GM21381 (cell line): ENCODE measurements around the gene CENPN.

Experiments
- ATAC-seq: cut with Tn5 transposase; IDR thresholded peaks from one replicate; pipeline ENCODE4 v1.9.1; 2021; ENCODE audit warnings: mild to moderate bottlenecking, moderate library complexity; ENCODE audit not compliant: unreplicated experiment

Gene CENPN

GRCh38 chr16:81026429-81026828 lies 19.4 kb downstream of the CENPN start:
- no peak for ATAC-seq

GRCh38 chr16:81029930-81030604 lies 23.1 kb downstream of the CENPN start:
- ATAC-seq = no peak

- peak; percentile 89 for ATAC-seq
Observed at GRCh38 chr16:81035398-81035974, 28.5 kb downstream of the CENPN start, which contains the start of gene ATMIN. Gene ATMIN, plus strand, starts transcription at chr16:81035842. Its CDS starts 29 bp downstream, at chr16:81035871.

- peak; percentile 60 for ATAC-seq
Observed at GRCh38 chr16:81035975-81036750, 29.1 kb downstream of the CENPN start.

GRCh38 chr16:81036751-81037350 lies 29.8 kb downstream of the CENPN start:
- no peak for ATAC-seq

- ATAC-seq = no peak
Observed at GRCh38 chr16:81040131-81040530, 33.1 kb downstream of the CENPN start.

GRCh38 chr16:81040842-81041241 lies 33.8 kb downstream of the CENPN start:
- no peak for ATAC-seq

GRCh38 chr16:81041696-81042095 lies 34.7 kb downstream of the CENPN start:
- no peak for ATAC-seq

- ATAC-seq = no peak
Observed at GRCh38 chr16:81042821-81043220, 35.8 kb downstream of the CENPN start.

GRCh38 chr16:81053761-81054160 lies 46.7 kb downstream of the CENPN start:
- ATAC-seq = no peak

GRCh38 chr16:81060576-81061306 lies 53.7 kb downstream of the CENPN start:
- ATAC-seq = no peak

GRCh38 chr16:81061307-81061640 lies 54.3 kb downstream of the CENPN start:
- no peak for ATAC-seq

- no peak for ATAC-seq
Observed at GRCh38 chr16:81061871-81062608, 55.0 kb downstream of the CENPN start.

- ATAC-seq = no peak
Observed at GRCh38 chr16:81066681-81067080, 59.7 kb downstream of the CENPN start.

- ATAC-seq = no peak
Observed at GRCh38 chr16:81067166-81067565, 60.2 kb downstream of the CENPN start.

- no peak for ATAC-seq
Observed at GRCh38 chr16:81069063-81069462, 62.0 kb downstream of the CENPN start.

- no peak for ATAC-seq
Observed at GRCh38 chr16:81070979-81071378, 64.0 kb downstream of the CENPN start.

- no peak for ATAC-seq
Observed at GRCh38 chr16:81071805-81072204, 64.8 kb downstream of the CENPN start.

- ATAC-seq = no peak
Observed at GRCh38 chr16:81073560-81074330, 66.7 kb downstream of the CENPN start.
